Measurements from ENCODE around the gene PSMG4.

PSMG4 gene

DNA sequence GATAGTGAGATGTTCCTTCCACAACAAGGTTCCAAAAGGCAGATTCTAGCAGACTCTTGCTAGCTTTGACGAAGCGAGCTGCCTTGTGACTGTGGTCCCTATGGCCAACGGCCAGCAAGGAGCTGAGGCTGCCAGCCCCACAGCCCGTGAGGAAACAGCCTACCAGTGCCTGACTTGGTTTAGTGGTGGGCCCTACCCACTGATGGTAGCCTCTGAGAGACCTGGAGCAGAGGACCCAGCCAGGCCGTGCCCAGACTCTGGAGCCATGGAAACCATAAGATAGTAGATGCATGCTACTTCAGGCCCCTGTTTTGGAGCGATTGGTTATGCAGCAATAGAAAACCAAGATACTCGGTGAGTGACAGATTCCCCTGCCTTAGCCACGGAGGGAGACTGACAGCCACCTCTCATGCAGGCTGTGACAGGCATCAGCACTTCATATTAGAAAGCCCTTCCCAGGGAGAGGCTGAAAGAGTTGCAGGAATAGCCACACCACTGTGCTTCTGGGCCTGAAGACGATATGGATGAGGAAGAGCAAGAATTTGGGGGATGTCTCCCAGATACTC, 19.2 kb downstream of the PSMG4 start:
- Histone ChIP-seq H3K27ac (ENCODE audit: low read depth, low read length) (no peak overlapping the region), H3K9me2 (replicated peaks; ENCODE audit: insufficient read depth, low read length) (no peaks in the 10 kb centered on the region), H3K4me3 (ENCODE audit: insufficient read depth, low read length, poor library complexity, severe bottlenecking) (no peak overlapping the region), H3K4me2 (ENCODE audit: low read depth, low read length, poor library complexity, severe bottlenecking) (no peak overlapping the region), H3K79me2 (ENCODE audit: insufficient read depth, low read length) (no peaks in the 10 kb centered on the region), H3K9ac (ENCODE audit: low read length) (no peak overlapping the region), H3K36me3 (ENCODE audit: low read length) (no peaks in the 10 kb centered on the region), H3F3A (ENCODE audit: insufficient read depth) (peaks cover 10% of the 10 kb centered on the region; the same call in 1 of the 2 replicates), H3K27me3 (ENCODE audit: low read length) (no peaks in the 10 kb centered on the region), H3K9me3 (ENCODE audit: insufficient read depth, low read length) (no peaks in the 10 kb centered on the region), H4K20me1 (ENCODE audit: low read depth, low read length) (no peaks in the 10 kb centered on the region), H2AFZ (ENCODE audit: low read depth, low read length, severe bottlenecking) (no peak overlapping the region)
- TF ChIP-seq EZH2phosphoT487 (conservative IDR thresholded peaks at IDR 0.05; ENCODE audit: low read length): no peak
- TF ChIP-seq, protein P1, sequence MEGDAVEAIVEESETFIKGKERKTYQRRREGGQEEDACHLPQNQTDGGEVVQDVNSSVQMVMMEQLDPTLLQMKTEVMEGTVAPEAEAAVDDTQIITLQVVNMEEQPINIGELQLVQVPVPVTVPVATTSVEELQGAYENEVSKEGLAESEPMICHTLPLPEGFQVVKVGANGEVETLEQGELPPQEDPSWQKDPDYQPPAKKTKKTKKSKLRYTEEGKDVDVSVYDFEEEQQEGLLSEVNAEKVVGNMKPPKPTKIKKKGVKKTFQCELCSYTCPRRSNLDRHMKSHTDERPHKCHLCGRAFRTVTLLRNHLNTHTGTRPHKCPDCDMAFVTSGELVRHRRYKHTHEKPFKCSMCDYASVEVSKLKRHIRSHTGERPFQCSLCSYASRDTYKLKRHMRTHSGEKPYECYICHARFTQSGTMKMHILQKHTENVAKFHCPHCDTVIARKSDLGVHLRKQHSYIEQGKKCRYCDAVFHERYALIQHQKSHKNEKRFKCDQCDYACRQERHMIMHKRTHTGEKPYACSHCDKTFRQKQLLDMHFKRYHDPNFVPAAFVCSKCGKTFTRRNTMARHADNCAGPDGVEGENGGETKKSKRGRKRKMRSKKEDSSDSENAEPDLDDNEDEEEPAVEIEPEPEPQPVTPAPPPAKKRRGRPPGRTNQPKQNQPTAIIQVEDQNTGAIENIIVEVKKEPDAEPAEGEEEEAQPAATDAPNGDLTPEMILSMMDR (IDR thresholded peaks at IDR 0.05; ENCODE audit: insufficient read depth, low read length, poor library complexity, severe bottlenecking): no peak

DNA sequence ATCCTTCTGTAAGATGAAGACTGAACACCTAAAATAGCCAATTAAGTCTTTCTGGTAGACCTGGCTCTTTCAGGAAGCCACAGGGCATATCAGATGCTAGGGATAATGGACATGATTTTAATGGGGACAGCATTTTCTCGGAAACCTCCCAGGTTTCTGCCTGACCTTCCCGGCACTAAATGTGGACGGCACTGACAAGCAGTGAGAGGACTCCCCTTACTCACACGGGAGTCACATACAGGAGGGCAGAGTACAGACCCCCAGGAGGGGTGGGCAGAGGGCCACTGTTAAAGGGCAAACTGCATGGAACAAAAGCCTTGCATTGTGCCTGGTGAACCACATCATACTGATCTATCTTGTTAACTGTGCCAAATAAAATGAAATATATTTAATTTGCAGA, 19.9 kb downstream of the PSMG4 start:
- Histone ChIP-seq H3K36me3 (ENCODE audit: low read length) (no peaks in the 10 kb centered on the region), H3F3A (ENCODE audit: insufficient read depth) (peaks cover 10% of the 10 kb centered on the region; the same call in 1 of the 2 replicates), H3K9me3 (ENCODE audit: insufficient read depth, low read length) (no peaks in the 10 kb centered on the region), H3K4me3 (ENCODE audit: insufficient read depth, low read length, poor library complexity, severe bottlenecking) (no peak overlapping the region), H3K79me2 (ENCODE audit: insufficient read depth, low read length) (no peaks in the 10 kb centered on the region), H4K20me1 (ENCODE audit: low read depth, low read length) (no peaks in the 10 kb centered on the region), H3K9me2 (replicated peaks; ENCODE audit: insufficient read depth, low read length) (no peaks in the 10 kb centered on the region), H3K4me2 (ENCODE audit: low read depth, low read length, poor library complexity, severe bottlenecking) (no peak overlapping the region), H2AFZ (ENCODE audit: low read depth, low read length, severe bottlenecking) (no peak overlapping the region), H3K9ac (ENCODE audit: low read length) (no peak overlapping the region), H3K27ac (ENCODE audit: low read depth, low read length) (no peak overlapping the region), H3K27me3 (ENCODE audit: low read length) (no peaks in the 10 kb centered on the region)
- no peak for TF ChIP-seq EZH2phosphoT487 (conservative IDR thresholded peaks at IDR 0.05; ENCODE audit: low read length)
- TF ChIP-seq, protein P1 (IDR thresholded peaks at IDR 0.05; ENCODE audit: insufficient read depth, low read length, poor library complexity, severe bottlenecking): no peak

DNA sequence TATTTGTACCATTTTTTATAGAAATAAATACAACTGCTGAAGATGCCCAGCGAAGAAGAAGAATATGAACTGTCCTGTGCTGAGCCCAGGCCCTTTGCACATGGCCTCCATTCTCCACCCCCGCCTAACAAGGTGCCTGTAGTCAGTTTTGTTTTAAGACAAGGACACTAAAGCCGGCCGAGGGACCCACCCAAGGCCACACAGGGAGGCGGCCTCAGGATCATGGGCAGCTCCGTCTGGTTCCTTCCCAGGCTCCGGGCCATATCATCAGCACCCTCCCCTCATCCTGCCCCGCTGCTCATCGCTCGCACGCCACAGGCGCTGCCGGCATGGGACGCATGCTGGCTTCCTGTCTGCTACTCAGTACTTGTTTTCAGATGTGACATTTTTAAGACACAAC, 21.3 kb downstream of the PSMG4 start:
- H3K27ac ChIP-seq (ENCODE audit: low read depth, low read length): no peak overlapping the region

More for the DNA sequence above, 21.3 kb downstream of the PSMG4 start:
- Histone ChIP-seq H3K27me3 (ENCODE audit: low read length) (no peaks in the 10 kb centered on the region), H3K4me3 (ENCODE audit: insufficient read depth, low read length, poor library complexity, severe bottlenecking) (no peak overlapping the region), H4K20me1 (ENCODE audit: low read depth, low read length) (no peaks in the 10 kb centered on the region), H3K36me3 (ENCODE audit: low read length) (no peaks in the 10 kb centered on the region), H3F3A (ENCODE audit: insufficient read depth) (peaks cover 10% of the 10 kb centered on the region; the same call in 1 of the 2 replicates), H3K9me3 (ENCODE audit: insufficient read depth, low read length) (no peaks in the 10 kb centered on the region), H2AFZ (ENCODE audit: low read depth, low read length, severe bottlenecking) (no peak overlapping the region), H3K4me2 (ENCODE audit: low read depth, low read length, poor library complexity, severe bottlenecking) (no peak overlapping the region), H3K79me2 (ENCODE audit: insufficient read depth, low read length) (no peaks in the 10 kb centered on the region), H3K9me2 (replicated peaks; ENCODE audit: insufficient read depth, low read length) (no peaks in the 10 kb centered on the region), H3K9ac (ENCODE audit: low read length) (no peak overlapping the region)
- TF ChIP-seq, protein P1 (IDR thresholded peaks at IDR 0.05; ENCODE audit: insufficient read depth, low read length, poor library complexity, severe bottlenecking): no peak
- TF ChIP-seq EZH2phosphoT487 (conservative IDR thresholded peaks at IDR 0.05; ENCODE audit: low read length): no peak
